ENCODE data around the gene HLA-B.
"Not testable (repeated sequence)": the region's sequence is repeated elsewhere in the genome, so short reads cannot be mapped to it uniquely, and the experiment has no call there.

HLA-B gene

DNA sequence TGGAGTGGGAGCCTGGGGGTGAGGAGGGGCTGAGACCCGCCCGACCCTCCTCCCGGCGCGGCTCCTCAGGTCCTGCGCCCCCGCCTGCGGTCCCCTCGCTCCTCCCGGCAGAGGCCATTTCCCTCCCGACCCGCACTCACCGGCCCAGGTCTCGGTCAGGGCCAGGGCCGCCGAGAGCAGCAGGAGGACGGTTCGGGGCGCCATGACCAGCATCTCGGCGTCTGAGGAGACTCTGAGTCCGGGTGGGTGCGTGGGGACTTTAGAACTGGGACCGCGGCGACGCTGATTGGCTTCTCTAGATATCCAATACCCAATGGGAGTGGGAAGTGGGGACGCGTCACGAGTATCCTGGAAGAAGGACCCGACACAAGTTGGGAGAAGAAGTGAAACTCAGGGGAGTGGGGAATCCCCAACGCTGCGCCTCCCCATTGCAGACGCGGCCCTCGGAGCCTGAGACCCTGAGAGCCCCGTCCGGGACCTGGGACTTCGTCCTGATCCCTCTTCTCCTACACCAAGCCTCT is at the start of gene HLA-B:
Gene HLA-B, minus strand, starts transcription at position 234 of the 521 bp plus-strand sequence. Its CDS starts 21 bp downstream, at position 213.
- peak; percentile 80 to 90 for DNase-seq

DNA sequence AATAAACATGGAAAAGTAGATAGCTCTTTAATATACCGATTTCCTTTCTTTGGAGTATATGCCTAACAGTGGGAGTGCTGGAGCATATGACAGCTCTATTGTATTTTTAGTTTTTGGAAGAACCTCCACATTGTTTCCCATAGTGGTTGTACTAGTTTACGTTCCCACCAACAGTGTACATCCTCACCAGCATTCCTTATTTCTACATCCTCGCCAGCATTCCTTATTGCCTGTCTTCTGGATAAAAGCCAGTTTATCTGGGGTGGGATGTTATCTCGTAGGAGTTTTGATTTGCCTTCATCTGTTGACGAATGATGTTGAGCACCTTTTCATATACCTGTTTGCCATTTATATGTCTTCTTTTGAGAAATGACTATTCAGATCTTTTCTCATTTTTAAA is 49.0 kb upstream of the HLA-B start:
- DNase-seq, result no peak

DNA sequence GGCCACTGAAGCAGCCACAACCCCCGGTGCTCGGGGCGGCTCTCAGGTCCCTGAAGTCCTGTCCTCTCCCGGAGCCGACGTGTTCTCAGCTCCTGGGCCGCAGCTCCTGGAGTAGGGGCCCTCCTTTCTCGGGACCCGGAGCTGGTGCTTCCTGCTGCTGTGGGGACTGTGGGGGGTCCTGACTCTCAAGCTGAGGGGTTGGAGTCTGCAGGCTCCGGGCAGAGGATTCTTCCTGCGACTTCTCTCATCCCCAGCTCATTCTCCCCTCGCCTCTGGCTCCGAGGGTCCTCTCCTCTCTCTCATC is 47.0 kb upstream of the HLA-B start:
- DNase-seq, result not testable (repeated sequence)

DNA sequence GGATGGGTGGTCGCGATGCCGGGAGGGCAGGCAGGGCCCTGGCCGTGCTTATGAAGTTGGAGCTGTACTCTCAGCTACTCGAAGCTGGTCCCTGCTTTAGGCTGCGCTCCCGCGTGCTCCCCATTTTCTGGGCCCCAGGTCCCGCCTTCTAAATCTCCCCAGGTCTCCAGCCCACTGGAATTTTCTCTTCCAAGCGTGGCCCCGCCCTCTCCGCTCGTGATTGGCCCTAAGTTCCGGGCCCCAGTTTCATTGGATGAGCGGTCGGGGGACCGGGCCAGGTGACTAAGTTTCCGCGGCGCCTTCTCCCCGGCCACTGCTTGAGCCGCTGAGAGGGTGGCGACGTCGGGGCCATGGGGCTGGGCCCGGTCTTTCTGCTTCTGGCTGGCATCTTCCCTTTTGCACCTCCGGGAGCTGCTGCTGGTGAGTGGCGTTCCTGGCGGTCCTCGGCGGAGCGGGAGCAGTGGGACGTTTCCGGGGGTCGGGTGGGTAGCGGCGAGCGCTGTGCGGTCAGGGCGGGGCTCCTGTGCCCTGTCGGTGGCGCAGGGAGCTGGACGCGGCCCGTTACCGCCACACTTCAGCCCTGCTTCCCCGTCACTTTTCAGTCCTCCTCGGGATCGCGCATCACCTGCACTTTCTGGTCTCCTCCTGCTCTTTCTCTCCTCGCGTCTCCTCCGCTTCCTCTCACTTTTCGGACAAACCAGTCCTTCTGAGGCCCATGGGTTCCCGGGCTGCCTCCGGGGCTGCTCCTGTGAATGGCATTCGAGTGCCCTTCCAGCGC is 46.5 kb upstream of the HLA-B start, which contains the start of gene MICA:
Gene MICA, plus strand, starts transcription at position 313 of the 778 bp plus-strand sequence. Its CDS starts 38 bp downstream, at position 351.
- DNase-seq, result peak; percentile 62 to 64

DNA sequence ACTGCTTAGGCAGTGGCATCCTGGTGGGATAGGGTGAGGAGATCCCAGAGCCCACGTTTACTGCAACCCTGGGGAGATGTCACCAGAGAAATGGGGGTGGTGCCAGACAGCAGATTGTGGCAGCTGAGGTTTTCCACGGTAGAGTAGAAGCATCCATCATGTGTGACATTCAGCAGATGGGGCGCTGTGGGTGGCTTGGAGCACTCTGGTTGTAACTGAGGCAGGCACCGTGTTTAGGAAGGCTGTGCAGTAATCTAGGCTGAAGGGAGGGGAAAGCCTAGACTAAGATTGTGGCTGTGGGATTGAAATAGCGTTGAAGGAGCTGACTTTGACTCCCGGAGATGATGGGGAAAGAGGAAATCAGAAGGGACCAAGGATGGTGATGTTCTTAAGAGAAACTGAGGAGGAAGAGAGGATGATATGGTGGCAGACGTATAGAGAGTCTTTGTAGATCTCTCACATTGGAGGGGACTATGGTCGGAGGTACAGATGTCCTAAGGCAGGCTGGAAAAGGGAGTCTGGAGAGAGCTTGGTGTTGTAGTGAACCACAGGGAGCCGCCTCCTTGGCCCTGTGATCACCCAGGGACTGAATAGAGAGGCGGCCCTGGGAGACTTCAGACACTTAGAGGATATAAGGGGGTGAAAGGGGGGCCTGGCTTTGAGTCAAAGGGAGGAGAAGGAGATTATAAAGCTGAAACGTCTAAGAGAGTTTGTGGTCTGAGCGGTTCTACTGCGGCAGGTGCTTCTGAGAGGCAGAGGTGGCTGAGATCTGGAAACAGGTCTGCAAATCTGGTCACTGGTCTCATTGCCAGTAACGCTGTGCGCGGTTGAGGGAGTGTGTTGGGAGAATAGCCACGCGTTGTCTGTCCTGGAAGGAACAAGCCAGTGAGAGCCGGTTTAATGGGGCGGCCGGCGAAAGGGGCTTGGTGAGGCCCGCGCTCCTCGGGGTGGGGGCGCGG is 45.6 kb upstream of the HLA-B start:
- DNase-seq, result peak; percentile 30 to 49

DNA sequence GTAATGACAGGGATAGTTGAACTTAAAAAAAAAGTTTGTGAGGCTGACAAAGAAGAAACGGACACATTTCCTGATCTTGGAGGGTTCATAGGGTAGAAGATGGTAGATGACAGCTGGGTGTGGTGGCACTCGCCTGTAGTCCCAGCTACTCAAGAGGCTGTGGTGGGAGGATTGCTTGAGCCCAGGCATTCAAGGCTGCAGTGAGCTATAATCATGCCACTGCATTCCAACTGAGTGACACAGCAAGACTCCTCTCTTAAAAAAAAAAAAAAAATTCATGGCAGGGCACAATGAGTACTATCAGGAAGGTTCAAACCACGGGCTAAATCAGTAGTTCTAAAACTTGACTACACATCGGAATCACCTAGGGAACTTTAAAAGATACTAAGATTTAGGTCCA is 44.4 kb upstream of the HLA-B start:
- DNase-seq, result no peak

DNA sequence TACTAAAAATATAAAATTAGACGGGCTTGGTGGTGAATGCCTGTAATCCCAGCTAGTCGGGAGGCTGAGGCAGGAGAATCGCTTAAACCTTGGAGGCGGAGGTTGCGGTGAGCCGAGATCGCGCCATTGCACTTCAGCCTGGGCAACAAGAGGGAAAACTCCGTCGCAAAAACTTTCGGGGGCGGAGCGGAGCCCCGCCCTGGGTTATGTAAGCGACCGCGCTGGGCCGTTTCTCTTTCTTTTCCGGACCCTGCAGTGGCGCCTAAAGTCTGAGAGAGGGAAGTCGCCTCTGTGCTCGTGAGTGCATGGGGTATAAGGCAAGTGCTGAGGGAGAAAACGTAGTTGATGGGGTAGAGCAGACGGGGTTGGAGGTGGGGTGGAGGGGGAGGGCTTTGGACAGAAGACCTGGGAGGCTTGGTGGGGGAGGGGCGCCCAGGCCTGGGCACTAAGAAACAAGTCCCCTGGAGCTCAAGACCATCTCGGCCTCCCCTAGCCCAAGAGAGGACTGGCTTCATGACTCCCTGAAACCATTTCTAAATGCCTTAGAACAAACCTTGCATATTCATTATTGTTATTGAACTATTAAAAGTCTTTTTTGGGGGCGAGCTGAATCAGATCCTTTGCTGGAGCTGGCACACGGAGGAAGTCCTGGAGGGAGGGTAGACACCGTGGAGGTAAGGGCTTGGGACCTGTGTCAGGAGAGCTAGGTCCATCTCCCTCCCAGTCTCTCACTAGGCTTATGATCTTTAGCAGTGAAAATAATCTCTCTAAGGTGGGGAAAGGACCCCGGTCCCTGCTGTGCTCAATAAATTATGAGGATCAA is 43.7 kb upstream of the HLA-B start:
- peak; percentile 74 to 75 for DNase-seq

DNA sequence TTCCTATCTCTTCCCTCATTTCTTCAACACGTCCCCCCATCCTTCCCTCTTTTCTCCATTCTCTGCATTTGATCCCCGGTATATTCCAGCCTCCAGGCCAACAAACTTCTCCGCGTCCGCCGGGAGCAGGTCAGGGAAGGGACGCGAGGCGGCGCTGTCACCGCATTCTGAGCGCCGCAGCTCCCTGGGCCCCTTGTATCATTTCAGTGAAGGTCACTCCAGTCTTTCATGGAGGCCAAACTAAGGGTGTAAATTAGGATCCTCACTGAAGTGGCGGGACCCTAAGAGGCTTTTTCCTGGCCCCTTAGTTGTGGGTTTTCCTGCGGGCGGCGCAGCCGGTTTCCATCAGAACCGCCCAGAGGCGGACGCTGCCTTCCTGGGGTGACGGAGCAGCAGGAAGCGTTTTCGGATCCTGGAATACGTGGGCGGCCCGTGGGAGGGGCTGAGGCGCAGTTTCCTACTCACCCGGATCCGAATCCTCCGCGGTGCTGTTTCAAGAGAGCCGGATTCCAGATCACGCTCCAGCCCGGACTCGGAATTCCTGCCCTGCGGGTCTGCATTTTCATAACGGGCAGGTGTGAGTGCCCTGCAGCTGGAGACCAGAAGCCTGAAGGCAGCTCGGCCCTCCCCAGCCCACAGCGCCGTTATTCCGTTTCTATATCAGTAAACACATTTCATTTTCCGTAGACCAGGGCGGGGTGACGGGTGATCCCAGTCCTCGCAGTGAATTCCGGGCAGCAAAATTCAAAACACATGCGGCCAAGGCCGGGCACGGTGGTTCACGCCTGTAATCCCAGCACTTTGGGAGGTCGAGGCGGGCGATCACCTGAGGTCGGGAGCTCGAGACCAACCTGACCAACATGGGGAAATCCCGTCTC is 42.8 kb upstream of the HLA-B start:
- DNase-seq, result peak; percentile 72

DNA sequence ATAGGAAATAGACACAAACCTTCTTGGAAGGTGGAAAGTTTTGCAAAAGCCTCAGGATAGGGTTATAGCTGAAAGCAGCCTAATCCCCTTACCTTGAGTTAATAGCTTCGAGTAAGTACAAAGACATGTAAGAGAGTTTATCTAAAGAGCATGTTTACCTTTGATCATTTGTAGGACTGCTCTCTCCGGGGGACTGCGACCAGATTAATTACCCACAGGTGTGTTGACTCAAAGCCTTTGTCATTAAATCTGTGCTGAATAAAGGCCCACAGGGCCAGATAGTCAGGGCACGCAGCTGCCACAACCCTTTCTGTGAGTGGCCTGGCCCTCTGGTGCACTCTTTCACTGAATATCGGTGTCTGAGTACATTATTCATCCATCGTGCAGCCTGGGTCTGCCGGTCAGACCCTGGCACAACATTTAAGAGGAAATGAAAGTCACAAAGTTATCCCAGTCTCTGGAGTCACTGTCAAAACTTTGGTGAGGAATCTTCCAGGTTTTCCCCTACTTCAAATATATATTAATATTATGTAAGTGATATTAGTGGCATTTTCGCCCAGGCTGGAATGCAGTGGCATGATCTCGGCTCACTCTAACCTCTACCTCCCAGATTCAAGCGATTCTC is 41.0 kb upstream of the HLA-B start:
- DNase-seq, result no peak

DNA sequence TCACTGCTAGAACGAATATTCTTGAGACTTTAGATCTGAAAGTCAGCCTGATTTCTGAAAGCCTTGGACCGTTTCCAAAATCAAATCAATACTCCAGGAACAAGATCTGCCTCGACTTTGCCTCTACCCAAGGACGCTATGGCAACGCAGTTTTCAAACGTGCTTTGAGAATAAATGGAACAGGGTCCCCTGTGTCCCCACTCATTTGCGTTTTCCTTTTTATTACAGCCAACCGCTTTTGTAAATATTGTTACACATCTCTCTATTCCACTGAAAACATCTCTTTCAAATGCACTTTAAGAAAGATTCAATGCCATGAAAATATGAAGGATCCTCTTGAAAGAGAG is 40.1 kb upstream of the HLA-B start:
- not testable (repeated sequence) for DNase-seq

DNA sequence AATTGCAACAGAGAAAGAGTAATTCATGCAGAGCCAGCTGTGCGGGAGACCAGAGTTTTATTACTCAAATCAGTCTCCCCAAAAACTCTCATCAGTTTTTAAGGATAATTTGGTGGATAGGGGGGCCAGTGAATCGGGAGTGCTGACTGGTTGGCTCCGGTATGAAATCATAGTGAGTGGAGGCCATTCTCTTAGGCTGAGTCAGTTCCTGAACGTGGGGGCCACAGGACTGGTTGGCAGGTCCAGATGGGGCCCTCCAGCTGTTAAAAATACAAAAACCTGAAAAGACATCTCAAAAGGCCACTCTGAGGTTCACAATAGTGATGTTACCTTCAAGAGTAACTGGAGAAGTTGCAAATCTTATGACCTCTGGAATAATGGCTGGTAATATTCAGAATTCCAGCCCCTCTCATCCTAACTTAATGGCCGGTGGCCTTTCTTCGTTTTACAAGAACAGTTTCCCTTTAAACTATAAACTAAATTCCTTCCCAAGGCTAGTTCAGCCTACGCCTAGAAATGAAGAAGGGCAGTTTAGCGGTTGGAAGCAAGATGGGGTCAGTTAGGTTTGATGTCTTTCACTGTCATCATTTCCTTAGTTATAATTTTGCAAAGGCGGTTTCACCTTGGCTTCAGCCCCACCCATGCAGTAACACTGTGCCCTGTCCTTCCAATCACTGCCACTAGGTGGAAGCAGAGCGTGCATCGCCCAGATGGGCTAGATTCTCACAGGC is 39.6 kb upstream of the HLA-B start:
- peak; percentile 76 to 91 for DNase-seq

DNA sequence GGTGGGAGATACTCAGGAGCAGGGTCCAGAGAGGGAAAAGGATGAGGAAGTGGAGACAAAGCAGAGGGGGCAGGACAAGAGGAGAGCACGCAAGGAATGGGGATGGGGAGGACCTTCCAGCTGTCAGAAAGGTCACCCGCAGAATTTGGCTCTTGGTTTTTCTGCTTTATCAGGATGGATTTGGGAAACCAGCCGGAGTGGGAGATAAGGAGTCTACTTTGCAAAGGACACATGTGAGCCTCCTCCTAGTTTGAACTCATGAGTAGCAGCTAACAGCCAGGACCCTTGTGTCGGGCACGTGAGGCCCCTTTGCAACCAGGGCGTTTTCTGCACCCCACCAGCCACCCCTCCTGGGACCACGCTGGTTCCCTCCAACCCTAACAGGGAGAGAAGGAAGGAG is 38.9 kb upstream of the HLA-B start:
- no peak for DNase-seq

DNA sequence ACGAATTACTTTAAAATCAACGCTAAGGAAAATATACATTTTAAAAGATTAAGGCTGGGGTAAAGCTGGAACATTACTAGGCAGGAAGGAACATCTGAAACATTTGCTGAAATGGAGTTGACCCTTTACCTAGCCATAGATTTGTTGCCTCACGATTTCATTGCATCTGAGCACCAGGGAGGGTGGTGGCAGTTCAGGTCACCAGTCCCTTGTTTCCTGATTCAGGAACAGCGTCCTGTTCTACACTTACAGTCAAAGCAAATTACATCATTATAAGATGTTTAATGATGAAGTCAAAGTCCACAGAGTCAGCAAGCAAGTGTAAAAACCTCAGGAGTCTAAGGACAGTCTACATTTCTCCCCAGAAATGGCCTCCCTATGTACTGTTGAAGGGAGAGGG is 37.4 kb upstream of the HLA-B start:
- no peak for DNase-seq

DNA sequence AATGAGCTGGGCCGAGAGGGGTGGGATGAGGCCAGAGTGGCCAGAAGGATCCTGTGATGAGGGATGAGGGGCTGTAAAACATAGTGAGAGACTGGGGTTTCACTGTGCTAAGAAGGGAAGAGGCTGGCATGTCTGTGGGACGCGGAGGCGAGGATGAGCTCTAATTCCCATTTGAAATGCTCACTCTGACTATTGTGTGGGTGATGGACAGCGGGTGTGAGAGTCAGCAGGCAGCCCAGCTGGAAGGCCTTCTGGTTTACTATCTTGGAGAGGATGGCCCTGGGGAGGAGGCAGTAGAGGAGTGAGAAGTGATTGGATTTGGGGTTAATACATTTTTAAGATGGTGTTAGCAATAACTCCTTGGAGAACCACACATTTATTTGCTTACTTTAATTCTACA is 37.0 kb upstream of the HLA-B start:
- no peak for DNase-seq

DNA sequence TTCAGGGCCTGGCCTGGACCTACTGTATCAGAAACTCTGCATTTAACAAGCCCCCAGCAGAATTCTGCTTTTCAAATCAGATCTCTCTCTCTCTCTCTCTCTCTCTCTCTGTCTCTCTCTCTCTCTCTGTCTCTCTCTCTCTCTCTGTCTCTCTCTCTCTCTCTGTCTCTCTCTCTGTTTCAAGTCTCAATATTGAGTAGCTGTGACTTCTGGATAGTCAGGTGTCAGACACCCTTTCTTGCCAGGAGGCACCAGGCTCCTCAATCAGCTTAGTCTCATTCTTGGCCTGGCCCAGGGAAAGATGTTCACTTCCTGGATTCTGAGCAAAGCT is 32.8 kb upstream of the HLA-B start:
- not testable (repeated sequence) for DNase-seq

DNA sequence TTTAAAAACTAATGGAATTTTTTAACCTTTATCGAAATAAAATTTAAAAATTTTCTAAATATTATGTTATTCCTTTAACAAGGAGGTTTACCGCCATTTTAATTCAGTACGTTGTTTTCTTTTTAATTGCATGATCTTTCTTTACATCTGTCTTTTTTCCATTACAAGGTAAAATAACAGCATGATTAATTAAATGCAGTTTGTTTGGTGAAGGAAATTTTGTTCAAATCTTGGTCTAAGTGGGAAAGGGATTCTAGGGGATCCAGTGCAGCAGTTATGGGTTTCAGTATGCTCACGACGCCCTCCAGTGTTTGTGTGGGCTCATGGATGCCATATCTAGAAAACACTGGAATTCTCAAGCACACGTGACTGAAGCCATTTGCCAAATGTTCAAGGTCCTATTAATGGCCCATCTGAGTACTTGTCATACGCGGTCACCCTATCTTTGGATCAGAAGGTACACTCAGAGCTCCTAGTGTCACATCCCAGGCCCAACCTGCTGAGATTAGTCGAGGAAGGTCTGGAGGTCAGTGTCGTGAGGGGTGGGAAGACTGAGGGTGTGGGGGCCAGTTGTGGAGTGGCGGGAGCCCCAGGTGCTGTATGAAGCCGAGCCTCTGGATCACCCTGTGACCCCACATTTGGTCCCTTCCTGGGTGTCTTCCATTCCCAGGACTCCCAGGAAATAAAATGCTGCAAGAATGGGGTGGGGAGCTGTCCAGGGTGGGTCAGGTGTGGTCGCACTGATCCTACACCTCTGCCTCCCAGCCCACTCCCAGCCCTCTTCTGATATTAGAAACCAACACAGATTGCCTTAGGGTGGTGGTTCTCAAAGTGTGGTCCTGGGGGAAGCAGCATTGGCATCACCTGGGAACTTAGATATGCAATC is 32.2 kb upstream of the HLA-B start:
- DNase-seq, result not testable (repeated sequence)

DNA sequence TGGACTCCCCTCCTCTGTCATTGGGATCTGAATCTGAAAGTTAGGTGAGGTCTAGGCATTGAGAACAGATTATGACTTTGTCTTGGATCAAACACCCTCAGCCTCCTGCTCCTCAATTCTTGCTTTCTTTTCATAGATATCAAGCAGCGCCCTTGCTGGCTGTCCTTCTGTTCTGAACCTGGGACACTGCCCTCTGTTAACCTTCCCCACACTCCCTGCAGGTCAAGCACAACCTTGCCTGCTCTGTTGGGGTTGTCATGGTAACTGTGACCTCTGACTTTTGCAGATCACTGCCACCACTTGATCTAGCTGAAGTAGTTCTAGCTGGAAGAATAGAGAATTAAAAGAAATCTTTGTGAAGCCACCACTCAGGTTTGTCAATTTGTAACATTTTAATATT is 30.0 kb upstream of the HLA-B start:
- no peak for DNase-seq

DNA sequence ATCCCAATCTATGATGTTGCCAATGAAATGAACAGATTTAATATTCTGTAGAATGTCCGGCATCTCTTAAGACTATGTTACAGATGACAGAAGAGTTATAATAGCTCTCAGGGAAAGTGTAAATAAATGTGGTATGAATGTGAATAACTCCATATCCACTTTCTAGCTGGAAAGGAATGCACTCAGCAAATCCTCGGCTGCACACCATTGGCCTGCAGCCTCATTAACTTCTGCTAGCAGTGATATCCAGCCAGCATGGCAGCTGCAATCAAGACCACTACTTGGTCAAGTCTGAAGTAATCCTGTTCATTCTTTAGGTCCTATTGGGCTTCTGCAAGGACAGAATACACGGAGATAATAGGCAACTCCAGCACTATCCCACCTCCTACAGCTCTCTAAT is 29.1 kb upstream of the HLA-B start:
- DNase-seq, result no peak

DNA sequence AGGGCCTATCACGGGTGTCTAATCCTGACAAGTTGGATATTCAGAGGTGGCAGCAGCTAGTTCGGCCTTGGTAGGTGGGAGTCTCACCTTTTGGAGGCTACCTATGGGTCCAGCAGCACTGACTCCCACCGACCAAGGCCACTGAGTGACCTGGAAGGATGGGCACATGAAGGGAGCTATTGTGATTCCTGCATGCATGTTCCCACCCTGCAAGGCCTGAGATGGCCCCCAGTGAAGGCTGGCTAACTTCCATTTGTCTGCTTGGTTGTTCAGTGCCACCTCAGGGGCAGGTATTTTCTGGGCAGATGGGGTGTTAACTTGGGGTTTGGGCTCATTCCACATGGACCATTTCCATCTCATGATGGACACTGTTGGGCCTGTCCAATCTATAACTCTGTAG is 28.1 kb upstream of the HLA-B start:
- DNase-seq, result no peak

DNA sequence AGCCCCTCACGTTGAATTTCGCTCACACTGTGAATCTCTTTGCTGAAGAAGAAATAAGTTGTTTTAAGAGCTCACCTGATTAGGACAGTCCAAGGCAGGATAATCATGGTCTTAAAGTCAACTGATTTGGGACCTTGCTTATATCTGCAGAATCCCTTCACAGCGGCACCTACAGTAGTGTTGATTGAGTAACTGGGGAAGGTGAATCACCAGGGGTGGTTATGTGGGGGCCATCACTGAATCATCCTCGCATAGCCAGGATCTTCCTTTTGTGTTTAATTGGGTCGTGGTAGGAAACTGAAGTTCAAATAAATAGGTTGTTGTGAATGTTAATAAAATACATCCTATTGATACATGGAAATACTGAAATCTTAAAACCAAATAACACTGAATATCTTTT is 26.2 kb upstream of the HLA-B start:
- DNase-seq, result no peak
